Endothelial cell of umbilical vein (primary cell): ENCODE measurements around the gene PPP1R15B.

ENCODE experiments used
- FOS ChIP-seq: IDR thresholded peaks from 2 replicates; pipeline ENCODE4 v1.6.1; 2011; ENCODE audit warnings: mild to moderate bottlenecking, low read length, moderate library complexity, borderline replicate concordance; ENCODE audit not compliant: insufficient read depth
- GATA2 ChIP-seq: IDR thresholded peaks from 2 replicates; pipeline ENCODE4 v1.7.0; 2011; ENCODE audit warnings: low read depth, mild to moderate bottlenecking, moderate library complexity, mixed read lengths, low read length; ENCODE audit not compliant: insufficient read length, insufficient read depth
- JUN ChIP-seq: IDR thresholded peaks from 2 replicates; pipeline ENCODE4 v1.6.1; 2011; ENCODE audit warnings: borderline replicate concordance, low read depth; ENCODE audit not compliant: insufficient read length, insufficient read depth
- POLR2A ChIP-seq: IDR thresholded peaks from 2 replicates; pipeline ENCODE4 v1.6.1; 2012; ENCODE audit warnings: low read depth, mild to moderate bottlenecking, control low read depth, low read length
- POLR2AphosphoS5 ChIP-seq: IDR thresholded peaks from 2 replicates; pipeline ENCODE4 v1.6.1; 2012; ENCODE audit warnings: low read depth, mild to moderate bottlenecking, control low read depth, low read length, moderate library complexity; ENCODE audit not compliant: insufficient read depth
- TF ChIP-seq, protein P1 (sequence below), 2 donors: IDR thresholded peaks; 1 replicate in 1 of 2; 2 replicates in 1 of 2; pipeline ENCODE4 v1.5.1; 2011; ENCODE audit warnings: low read length in 2 of 2, mild to moderate bottlenecking in 2 of 2, moderate library complexity in 2 of 2, control low read depth in 1 of 2, inconsistent platforms in 1 of 2, low read depth in 1 of 2; ENCODE audit not compliant: insufficient read depth in 1 of 2; ENCODE audit errors: extremely low read depth in 1 of 2

DNA sequence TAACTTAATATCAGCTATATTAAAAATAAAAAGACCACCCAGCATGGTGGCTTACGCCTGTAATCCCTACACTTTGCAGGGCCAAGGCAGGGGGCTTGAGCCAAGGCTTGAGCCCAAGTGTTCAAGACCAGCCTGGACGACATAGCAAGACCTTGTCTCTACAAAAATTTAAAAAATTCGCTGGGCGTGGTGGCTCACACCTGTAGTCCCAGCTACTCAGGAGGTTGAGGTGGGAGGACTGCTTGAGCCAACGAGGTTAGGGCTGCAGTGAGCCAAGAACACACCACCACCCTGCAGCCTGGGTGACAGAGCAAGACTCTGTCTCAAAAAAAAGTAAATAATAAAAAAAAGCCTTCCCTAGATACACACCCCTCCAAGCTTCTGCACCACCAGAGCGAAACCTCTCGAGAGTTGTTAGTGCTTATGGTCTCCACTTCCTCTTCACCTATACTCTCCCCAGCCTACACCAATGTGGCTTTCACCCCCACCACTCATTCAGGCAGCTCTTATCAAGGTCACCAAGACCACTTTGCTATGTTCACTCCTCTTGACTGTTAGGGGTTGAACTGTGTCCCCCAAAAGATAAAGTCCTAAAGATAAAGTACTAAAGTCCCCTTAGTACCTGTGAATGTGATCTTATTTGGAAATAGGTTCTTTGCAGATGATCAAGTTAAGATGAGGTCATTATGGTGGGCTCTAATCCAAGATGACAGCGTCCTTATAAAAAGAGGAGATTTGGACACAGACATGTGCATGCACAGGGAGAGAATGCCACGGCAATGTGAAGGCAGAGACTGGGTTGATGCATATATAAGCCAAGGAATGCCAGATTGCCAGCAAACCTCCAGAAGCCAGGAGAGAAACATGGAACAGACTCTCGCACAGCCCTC lies 6.8 kb upstream of the PPP1R15B start:
- TF ChIP-seq POLR2AphosphoS5, result no peak
- TF ChIP-seq, protein P1, sequence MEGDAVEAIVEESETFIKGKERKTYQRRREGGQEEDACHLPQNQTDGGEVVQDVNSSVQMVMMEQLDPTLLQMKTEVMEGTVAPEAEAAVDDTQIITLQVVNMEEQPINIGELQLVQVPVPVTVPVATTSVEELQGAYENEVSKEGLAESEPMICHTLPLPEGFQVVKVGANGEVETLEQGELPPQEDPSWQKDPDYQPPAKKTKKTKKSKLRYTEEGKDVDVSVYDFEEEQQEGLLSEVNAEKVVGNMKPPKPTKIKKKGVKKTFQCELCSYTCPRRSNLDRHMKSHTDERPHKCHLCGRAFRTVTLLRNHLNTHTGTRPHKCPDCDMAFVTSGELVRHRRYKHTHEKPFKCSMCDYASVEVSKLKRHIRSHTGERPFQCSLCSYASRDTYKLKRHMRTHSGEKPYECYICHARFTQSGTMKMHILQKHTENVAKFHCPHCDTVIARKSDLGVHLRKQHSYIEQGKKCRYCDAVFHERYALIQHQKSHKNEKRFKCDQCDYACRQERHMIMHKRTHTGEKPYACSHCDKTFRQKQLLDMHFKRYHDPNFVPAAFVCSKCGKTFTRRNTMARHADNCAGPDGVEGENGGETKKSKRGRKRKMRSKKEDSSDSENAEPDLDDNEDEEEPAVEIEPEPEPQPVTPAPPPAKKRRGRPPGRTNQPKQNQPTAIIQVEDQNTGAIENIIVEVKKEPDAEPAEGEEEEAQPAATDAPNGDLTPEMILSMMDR (IDR thresholded peaks at IDR 0.05; ENCODE audit: extremely low read depth in 1 of 2, insufficient read depth in 1 of 2, low read depth in 1 of 2, low read length in 2 of 2), result no peak
- TF ChIP-seq POLR2A, result no peak
- no peak for TF ChIP-seq JUN
- TF ChIP-seq FOS, result no peak
- TF ChIP-seq GATA2, result no peak
